Kidney epithelial cell (primary cell): ENCODE data around the gene SNRNP25. TPM values are rescaled to one million over a fixed set of nuclear protein-coding genes. Genes with fewer than 3 reads are reported as not detected.
"Not testable (repeated sequence)": the region's sequence is repeated elsewhere in the genome, so short reads cannot be mapped to it uniquely, and the experiment has no call there.

Source experiments
- DNase-seq: peaks from one replicate; pipeline ENCODE4 v3.0.0-alpha.2; 2010; ENCODE audit warnings: low read depth
- H3K27me3 ChIP-seq: 2 replicates; pipeline ENCODE4 v1.6.0; 2011; ENCODE audit warnings: low read length; ENCODE audit not compliant: control insufficient read depth, insufficient read depth
- H3K36me3 ChIP-seq: 2 replicates; pipeline ENCODE4 v1.5.1; 2011; ENCODE audit warnings: low read length; ENCODE audit not compliant: control insufficient read depth, insufficient read depth
- H3K4me3 ChIP-seq: 2 replicates; pipeline ENCODE4 v1.5.1; 2011; ENCODE audit warnings: low read depth, mild to moderate bottlenecking, control low read depth, low read length
- total RNA-seq: library from RNA; depleted of rRNA; stranded (reverse); fragments of >200 nt; gene quantifications from 2 replicates; pipeline ENCODE4 v1.2.3, GENCODE V29; 2015
- TF ChIP-seq, protein P1 (sequence below): IDR thresholded peaks from 2 replicates; pipeline ENCODE4 v1.5.1; 2011; ENCODE audit warnings: mild to moderate bottlenecking, moderate library complexity, low read length, control low read depth, inconsistent platforms; ENCODE audit not compliant: insufficient read depth, poor library complexity, severe bottlenecking

SNRNP25 gene
- total RNA-seq, 1 donor from 2014 or later: 25.4 TPM

GRCh38 chr16:37511-37910 is 16.1 kb upstream of the SNRNP25 start:
- no peak for DNase-seq
- H3K4me3 ChIP-seq: no peak overlapping the region
- TF ChIP-seq, protein P1, sequence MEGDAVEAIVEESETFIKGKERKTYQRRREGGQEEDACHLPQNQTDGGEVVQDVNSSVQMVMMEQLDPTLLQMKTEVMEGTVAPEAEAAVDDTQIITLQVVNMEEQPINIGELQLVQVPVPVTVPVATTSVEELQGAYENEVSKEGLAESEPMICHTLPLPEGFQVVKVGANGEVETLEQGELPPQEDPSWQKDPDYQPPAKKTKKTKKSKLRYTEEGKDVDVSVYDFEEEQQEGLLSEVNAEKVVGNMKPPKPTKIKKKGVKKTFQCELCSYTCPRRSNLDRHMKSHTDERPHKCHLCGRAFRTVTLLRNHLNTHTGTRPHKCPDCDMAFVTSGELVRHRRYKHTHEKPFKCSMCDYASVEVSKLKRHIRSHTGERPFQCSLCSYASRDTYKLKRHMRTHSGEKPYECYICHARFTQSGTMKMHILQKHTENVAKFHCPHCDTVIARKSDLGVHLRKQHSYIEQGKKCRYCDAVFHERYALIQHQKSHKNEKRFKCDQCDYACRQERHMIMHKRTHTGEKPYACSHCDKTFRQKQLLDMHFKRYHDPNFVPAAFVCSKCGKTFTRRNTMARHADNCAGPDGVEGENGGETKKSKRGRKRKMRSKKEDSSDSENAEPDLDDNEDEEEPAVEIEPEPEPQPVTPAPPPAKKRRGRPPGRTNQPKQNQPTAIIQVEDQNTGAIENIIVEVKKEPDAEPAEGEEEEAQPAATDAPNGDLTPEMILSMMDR: no peak

GRCh38 chr16:38206-38605 is 15.4 kb upstream of the SNRNP25 start:
- H3K27me3 ChIP-seq, DNase-seq, H3K36me3 ChIP-seq, H3K4me3 ChIP-seq: not testable (repeated sequence)

More at GRCh38 chr16:37511-37910, 16.1 kb upstream of the SNRNP25 start:
- Histone ChIP-seq H3K27me3 (no peaks in the 10 kb centered on the region), H3K36me3 (no peaks in the 10 kb centered on the region)

DNA sequence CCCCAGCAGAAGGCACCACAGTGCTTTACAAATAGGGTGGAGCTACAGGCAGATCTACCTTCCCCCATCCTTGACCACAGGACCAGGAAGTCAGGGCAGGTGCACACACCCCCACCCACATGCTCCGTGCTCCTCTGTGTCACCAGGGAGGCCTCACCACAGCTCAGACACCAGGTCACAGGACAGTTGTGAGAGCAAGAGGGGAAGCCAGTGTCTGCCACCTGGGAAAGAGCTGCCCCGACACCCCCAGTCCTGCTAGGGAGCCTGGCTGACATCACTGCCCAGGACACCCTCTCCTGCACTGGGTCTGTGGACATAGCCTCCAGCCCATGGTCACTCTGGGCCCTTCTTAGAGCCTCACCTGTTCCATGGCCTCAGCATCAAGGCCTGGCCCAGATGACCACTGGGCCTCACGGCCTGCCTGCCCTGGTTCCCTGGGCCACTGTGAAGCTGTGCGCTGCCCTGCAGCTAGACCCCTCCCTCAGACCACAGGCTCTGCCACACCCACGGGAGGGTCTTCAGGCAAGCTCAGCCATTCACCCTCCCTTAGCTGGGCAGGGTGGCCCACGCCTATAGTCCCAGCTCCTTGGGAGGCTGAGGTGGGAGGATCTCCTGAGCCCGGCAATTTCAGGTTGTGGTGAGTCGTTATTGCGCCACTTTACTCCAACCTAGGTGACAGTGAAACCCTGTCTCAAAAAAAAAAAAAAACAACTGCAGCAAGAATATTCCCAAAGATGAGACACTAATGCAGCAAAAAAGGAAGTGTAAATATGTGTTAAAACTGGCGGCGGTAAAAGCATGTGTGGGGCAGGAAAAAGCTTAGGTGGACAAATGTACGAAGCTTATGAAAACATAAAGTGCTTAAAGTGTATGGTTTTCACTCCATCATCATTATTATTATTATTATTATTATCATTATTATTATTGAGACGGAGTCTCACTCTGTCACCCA is 14.4 kb upstream of the SNRNP25 start:
- H3K4me3 ChIP-seq: no peak overlapping the region
- no peaks in the 10 kb centered on the region for H3K27me3 ChIP-seq
- H3K36me3 ChIP-seq: no peaks in the 10 kb centered on the region
- DNase-seq: no peak
- TF ChIP-seq, protein P1: no peak

DNA sequence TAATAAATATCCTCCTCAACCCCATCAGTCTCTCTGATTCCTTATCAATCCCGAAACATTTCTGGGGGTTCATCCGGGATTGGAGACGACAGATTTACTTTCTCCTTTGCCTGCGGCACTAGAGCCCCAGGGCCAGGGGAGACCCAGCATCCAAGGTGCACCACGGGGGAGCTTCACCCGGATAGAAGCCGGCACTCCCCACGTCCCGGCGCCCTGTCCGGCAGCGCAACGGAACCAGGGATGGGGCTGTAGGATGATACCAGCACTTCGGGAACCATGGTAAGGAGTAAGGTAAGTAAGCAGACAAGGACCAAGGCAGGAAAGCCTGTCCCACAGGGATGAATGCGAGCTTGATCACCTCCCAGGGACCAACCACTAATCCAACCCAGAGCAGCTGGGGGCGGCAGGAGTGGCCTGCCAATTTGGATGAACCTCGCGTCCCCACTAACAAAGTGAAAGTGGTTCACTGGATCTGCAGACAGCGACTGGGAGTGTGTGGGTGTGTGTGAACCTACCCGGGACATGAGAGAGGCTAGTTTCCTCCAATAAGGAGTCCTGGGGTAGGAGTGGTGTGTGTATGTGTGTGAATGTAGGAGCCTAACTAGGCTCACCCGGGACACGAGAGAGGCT is 12.1 kb upstream of the SNRNP25 start:
- no peak for DNase-seq
- no peaks in the 10 kb centered on the region for H3K27me3 ChIP-seq
- TF ChIP-seq, protein P1: no peak
- H3K4me3 ChIP-seq: no peak overlapping the region
- H3K36me3 ChIP-seq: no peaks in the 10 kb centered on the region

DNA sequence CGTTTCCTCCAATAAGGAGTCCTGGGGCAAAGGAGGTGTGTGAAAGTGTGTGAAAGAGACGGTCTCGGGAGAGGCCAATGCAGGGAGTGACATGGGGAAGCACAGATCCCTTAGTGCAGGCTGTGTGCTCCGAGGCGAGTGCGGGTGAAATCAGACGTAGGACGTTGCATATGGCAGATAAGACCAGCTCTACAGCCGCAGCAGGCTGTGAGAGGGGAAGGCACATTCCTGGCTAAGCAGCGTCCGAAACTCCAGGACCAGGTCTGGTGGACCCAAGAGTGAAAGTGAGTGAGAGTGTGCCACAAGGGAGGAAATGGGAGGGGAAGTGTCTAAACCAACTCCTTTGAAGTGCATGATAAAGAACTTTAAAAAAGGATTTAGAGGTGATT is 11.6 kb upstream of the SNRNP25 start:
- Histone ChIP-seq H3K36me3 (no peaks in the 10 kb centered on the region), H3K4me3 (no peak overlapping the region), H3K27me3 (no peaks in the 10 kb centered on the region)
- DNase-seq: no peak
- TF ChIP-seq, protein P1: no peak

GRCh38 chr16:42691-43090 is 10.9 kb upstream of the SNRNP25 start:
- TF ChIP-seq, protein P1: no peak
- Histone ChIP-seq H3K27me3 (no peaks in the 10 kb centered on the region), H3K4me3 (no peak overlapping the region), H3K36me3 (no peaks in the 10 kb centered on the region)
- no peak for DNase-seq
